ENCODE results near the gene TASOR2. TPM values are rescaled to one million over a fixed set of nuclear protein-coding genes. Genes with fewer than 3 reads are reported as not detected.

Gene TASOR2
- polyA plus RNA-seq, 1 donor from 2014 or later, result 28.6 TPM

- Histone ChIP-seq H3K27ac (ENCODE audit: low read length) (no peak overlapping the region), H2AFZ (ENCODE audit: low read depth, low read length) (no peak overlapping the region), H3F3A (ENCODE audit: insufficient read depth, low read length, poor library complexity, severe bottlenecking) (no peaks in the 10 kb centered on the region), H3K9me3 (ENCODE audit: low read length) (no peaks in the 10 kb centered on the region), H3K4me3 (ENCODE audit: low read length) (no peak overlapping the region), H3K9me2 (ENCODE audit: insufficient read depth, low read length) (no peaks in the 10 kb centered on the region), H4K20me1 (ENCODE audit: insufficient read depth) (no peaks in the 10 kb centered on the region), H3K4me2 (ENCODE audit: low read length) (no peak overlapping the region), H3K36me3 (ENCODE audit: insufficient read depth, low read length) (no peaks in the 10 kb centered on the region), H3K27me3 (ENCODE audit: insufficient read depth, low read depth, low read length) (no peaks in the 10 kb centered on the region), H3K79me2 (replicated peaks; ENCODE audit: insufficient read depth, low read length) (peaks cover 12% of the 10 kb centered on the region), H3K9ac (ENCODE audit: low read length) (no peak overlapping the region)
- TF ChIP-seq REST (IDR thresholded peaks at IDR 0.05; ENCODE audit: borderline replicate concordance) (no peak), TAF1 (IDR thresholded peaks at IDR 0.05; ENCODE audit: low read depth) (no peak)
These were observed 2.7 kb upstream of the TASOR2 start for GRCh38 chr10:5681930-5682329.

GRCh38 chr10:5683065-5683464, 1.6 kb upstream of the TASOR2 start:
- H3K36me3 ChIP-seq (ENCODE audit: insufficient read depth, low read length), result no peaks in the 10 kb centered on the region
- H2AFZ ChIP-seq (ENCODE audit: low read depth, low read length), result no peak overlapping the region
- H3K9me2 ChIP-seq (ENCODE audit: insufficient read depth, low read length), result no peaks in the 10 kb centered on the region
- no peaks in the 10 kb centered on the region for H3K9me3 ChIP-seq (ENCODE audit: low read length)
- TF ChIP-seq TAF1 (IDR thresholded peaks at IDR 0.05; ENCODE audit: low read depth) (no peak), EP300 (conservative IDR thresholded peaks at IDR 0.05; ENCODE audit: poor library complexity, severe bottlenecking) (no peak), RAD21 (conservative IDR thresholded peaks at IDR 0.05) (no peak), POLR2AphosphoS5 (IDR thresholded peaks at IDR 0.05) (no peak)
- no peak overlapping the region for H3K4me3 ChIP-seq (ENCODE audit: low read length)
- no peaks in the 10 kb centered on the region for H3K27me3 ChIP-seq (ENCODE audit: insufficient read depth, low read depth, low read length)
- no peak overlapping the region for H3K27ac ChIP-seq (ENCODE audit: low read length)
- no peak overlapping the region for H3K4me2 ChIP-seq (ENCODE audit: low read length)
- peaks cover 23% of the 10 kb centered on the region for H3K79me2 ChIP-seq (replicated peaks; ENCODE audit: insufficient read depth, low read length)
- no peaks in the 10 kb centered on the region for H4K20me1 ChIP-seq (ENCODE audit: insufficient read depth)
- no peak overlapping the region for H3K9ac ChIP-seq (ENCODE audit: low read length)
- no peaks in the 10 kb centered on the region for H3F3A ChIP-seq (ENCODE audit: insufficient read depth, low read length, poor library complexity, severe bottlenecking)

GRCh38 chr10:5684971-5685763, 529 bp downstream of the TASOR2 start:
- H3K27ac ChIP-seq (ENCODE audit: low read length), result peak overlapping the region; percentile 25
- peaks cover 33% of the 10 kb centered on the region for H3K79me2 ChIP-seq (replicated peaks; ENCODE audit: insufficient read depth, low read length)

More at GRCh38 chr10:5684971-5685763, 529 bp downstream of the TASOR2 start:
- H3K36me3 ChIP-seq (ENCODE audit: insufficient read depth, low read length), result no peaks in the 10 kb centered on the region
- no peaks in the 10 kb centered on the region for H4K20me1 ChIP-seq (ENCODE audit: insufficient read depth)
- H3K9me2 ChIP-seq (ENCODE audit: insufficient read depth, low read length), result no peaks in the 10 kb centered on the region
- no peaks in the 10 kb centered on the region for H3F3A ChIP-seq (ENCODE audit: insufficient read depth, low read length, poor library complexity, severe bottlenecking)
- peak overlapping the region; percentile 77 for H3K4me2 ChIP-seq (ENCODE audit: low read length)
- H3K4me3 ChIP-seq (ENCODE audit: low read length), result peak overlapping the region; percentile 95
- peak; percentile 6 for TF ChIP-seq REST (IDR thresholded peaks at IDR 0.05; ENCODE audit: borderline replicate concordance)
- TF ChIP-seq EZH2 (IDR thresholded peaks at IDR 0.05; ENCODE audit: borderline replicate concordance, insufficient read depth, low read length, poor library complexity, severe bottlenecking), result no peak
- TF ChIP-seq POLR2AphosphoS5 (IDR thresholded peaks at IDR 0.05), result no peak
- TF ChIP-seq MXI1 (conservative IDR thresholded peaks at IDR 0.05; ENCODE audit: poor library complexity, severe bottlenecking), result peak; percentile 88
- TF ChIP-seq TAF1 (IDR thresholded peaks at IDR 0.05; ENCODE audit: low read depth), result no peak
- peak; percentile 40 for TF ChIP-seq RAD21 (conservative IDR thresholded peaks at IDR 0.05)
- TF ChIP-seq EP300 (conservative IDR thresholded peaks at IDR 0.05; ENCODE audit: poor library complexity, severe bottlenecking), result no peak
- peak; percentile 55 for TF ChIP-seq CTCF (IDR thresholded peaks at IDR 0.05; ENCODE audit: poor library complexity, severe bottlenecking)
- TF ChIP-seq SMC3 (conservative IDR thresholded peaks at IDR 0.05; ENCODE audit: poor library complexity), result peak; percentile 19
- H3K9me3 ChIP-seq (ENCODE audit: low read length), result no peaks in the 10 kb centered on the region
- peak overlapping the region; percentile 94 for H2AFZ ChIP-seq (ENCODE audit: low read depth, low read length)
- H3K9ac ChIP-seq (ENCODE audit: low read length), result peak overlapping the region; percentile 52
- no peaks in the 10 kb centered on the region for H3K27me3 ChIP-seq (ENCODE audit: insufficient read depth, low read depth, low read length)
